HepG2 (cell line): ENCODE measurements around the gene FAM174B. TPM values are rescaled to one million over a fixed set of nuclear protein-coding genes. Genes with fewer than 3 reads are reported as not detected.

Experiments used
- ATAC-seq: fragments of 200-7000 bp; cut with Tn5 transposase; 3 replicates; pipeline ENCODE4 v1.9.1; 2020; ENCODE audit warnings: mild to moderate bottlenecking, moderate library complexity
- BruUV-seq: library from RNA; stranded (reverse); fragments of 400-500 nt; replicated peaks from 2 replicates; lab custom pipeline; 2021; lab: Mats Ljungman, UMichigan
- CTCF ChIA-PET: fragments of 300-600 bp; formaldehyde crosslinking; extraction: SDS; loops from one replicate; lab custom pipeline; 2021; ENCODE audit warnings: low total read pairs, inconsistent platforms, low intra/inter-chr PET ratio; lab: Yijun Ruan, JAX
- POLR2A ChIA-PET: fragments of 350-600 bp; sonication (Branson Sonifier 250); formaldehyde crosslinking; loops from one replicate; lab custom pipeline; 2020; ENCODE audit warnings: antibody characterized with exemption, inconsistent platforms; lab: Yijun Ruan, JAX
- DNase-seq: peaks from one replicate; pipeline ENCODE4 v3.0.0-alpha.2; 2015; ENCODE audit warnings: low spot score
- FAIRE-seq: peaks from 3 replicates; lab custom pipeline; 2011; peaks lifted over from hg19 to GRCh38; lab: Jason Lieb, UNC
- H2AFZ ChIP-seq: one replicate; pipeline ENCODE4 v1.6.1; 2011; ENCODE audit warnings: low read length, inconsistent platforms
- H3K27ac ChIP-seq: fragments of 300-600 bp; 3 replicates; pipeline ENCODE4 v1.8.0; 2011; ENCODE audit warnings: mixed run types, mild to moderate bottlenecking, mixed read lengths, low read length, inconsistent platforms; ENCODE audit not compliant: insufficient read depth; ENCODE audit errors: extremely low read length
- H3K27me3 ChIP-seq, 2 experiments: fragments of 200-600 bp in 1 of 2; 2 replicates in 1 of 2; 3 replicates in 1 of 2; pipeline versions ENCODE4 v1.6.0 to v1.8.0; 2011; ENCODE audit warnings: low read length in 2 of 2, mild to moderate bottlenecking in 2 of 2, moderate library complexity in 2 of 2, inconsistent platforms in 1 of 2; ENCODE audit not compliant: insufficient read depth in 2 of 2, control insufficient read depth in 1 of 2
- H3K36me3 ChIP-seq, 2 experiments: fragments of 200-600 bp in 1 of 2; replicated peaks in 1 of 2; 2 replicates in 1 of 2; 3 replicates in 1 of 2; pipeline versions ENCODE4 v1.5.1 to v1.8.0; 2011; ENCODE audit warnings: low read length in 2 of 2, inconsistent platforms in 1 of 2; ENCODE audit not compliant: insufficient read depth in 2 of 2, control insufficient read depth in 1 of 2
- H3K4me1 ChIP-seq: 2 replicates; pipeline ENCODE4 v1.5.1; 2012; ENCODE audit warnings: low read length, inconsistent platforms; ENCODE audit not compliant: insufficient read depth
- H3K4me2 ChIP-seq: 2 replicates; pipeline ENCODE4 v1.6.0; 2011; ENCODE audit warnings: low read depth, low read length, inconsistent platforms
- H3K4me3 ChIP-seq, 3 experiments: fragments of 200-600 bp in 1 of 3; sonication (generic), shearing (Covaris generic) in 1 of 3; replicated peaks in 1 of 3; 2 replicates each; pipeline ENCODE4 v1.5.1; 2011 to 2016; ENCODE audit warnings: low read length in 3 of 3, inconsistent platforms in 2 of 3, low read depth in 2 of 3, mild to moderate bottlenecking in 2 of 3, control low read depth in 1 of 3, mixed read lengths in 1 of 3; ENCODE audit not compliant: insufficient read depth in 1 of 3
- H3K79me2 ChIP-seq: one replicate; pipeline ENCODE4 v1.6.1; 2011; ENCODE audit warnings: low read length, inconsistent platforms; ENCODE audit not compliant: insufficient read depth
- H3K9ac ChIP-seq: 2 replicates; pipeline ENCODE4 v1.6.0; 2011; ENCODE audit warnings: mild to moderate bottlenecking, low read depth, low read length, inconsistent platforms; ENCODE audit not compliant: insufficient read depth
- H3K9me3 ChIP-seq: 2 replicates; pipeline ENCODE4 v1.5.1; 2012; ENCODE audit warnings: mild to moderate bottlenecking, low read length
- H4K20me1 ChIP-seq: 2 replicates; pipeline ENCODE4 v1.6.0; 2011; ENCODE audit warnings: inconsistent platforms, mild to moderate bottlenecking, low read length, moderate library complexity; ENCODE audit not compliant: insufficient read depth
- BCLAF1 ChIP-seq: fragments of 450-650 bp; IDR thresholded peaks from 2 replicates; pipeline ENCODE4 v1.6.1; 2017; ENCODE audit warnings: mild to moderate bottlenecking
- ZNF317 ChIP-seq: sonication (generic); formaldehyde crosslinking; IDR thresholded peaks from 2 replicates; pipeline ENCODE4 v1.5.0; 2020; ENCODE audit warnings: mild to moderate bottlenecking, missing genetic modification reagents
- WGBS: methylation state at CpG from one replicate; pipeline ENCODE4 v1.1.6; 2017; ENCODE audit warnings: low lambda C conversion rate; 5-methylcytosine and 5-hydroxymethylcytosine counted together
- in situ Hi-C: cut with HindIII; loops from 2 replicates; pipeline ENCODE4 v1.10.0; 2017; ENCODE audit warnings: low pct_unique_long_range_greater_than_20kb; ENCODE audit not compliant: extremely low pct_ligation_motif_present
- intact Hi-C: fragments of 100-400 bp; cut with micrococcal nuclease; formaldehyde crosslinking; loops from one replicate; pipeline ENCODE4 v1.10.0; 2022; ENCODE audit not compliant: unreplicated experiment
- polyA plus RNA-seq, 8 experiments: library from polyadenylated mRNA; depleted of rRNA in 3 of 8; stranded (reverse) in 7 of 8; unstranded in 1 of 8; fragments of >200 nt; fragmentation: Illumina TruSeq in 4 of 8; extraction: Trizol in 4 of 8; gene quantifications; 2 replicates each; pipeline versions ENCODE4 v1.2.1 to v1.2.3, GENCODE V29; 2011 to 2016; ENCODE audit warnings: low read depth in 4 of 8, missing spikeins in 1 of 8, mixed read lengths in 1 of 8; ENCODE audit not compliant: insufficient read depth in 1 of 8
- total RNA-seq, 5 experiments: library from RNA; depleted of rRNA; stranded (reverse); fragments of >200 nt; fragmentation: Illumina TruSeq; extraction: Trizol; gene quantifications; 2 replicates each; pipeline ENCODE4 v1.2.3, GENCODE V29; 2016; ENCODE audit warnings: low read depth in 1 of 5
- TF ChIP-seq, protein P1 (sequence below): sonication (generic); formaldehyde crosslinking; IDR thresholded peaks from 2 replicates; pipeline ENCODE4 v1.4.0; 2020; ENCODE audit warnings: mild to moderate bottlenecking, missing genetic modification reagents
- TF ChIP-seq, protein P2 (sequence below): IDR thresholded peaks from 2 replicates; pipeline ENCODE4 v1.6.1; 2012; ENCODE audit warnings: low read length, improper control_type of control experiment

The FAM174B gene
- total and polyA plus RNA-seq, 2 of the 13 experiments (the other 11 are each of a cell fraction or from before 2014, with no cell fraction given): 0.90 to 2.1 TPM

DNA sequence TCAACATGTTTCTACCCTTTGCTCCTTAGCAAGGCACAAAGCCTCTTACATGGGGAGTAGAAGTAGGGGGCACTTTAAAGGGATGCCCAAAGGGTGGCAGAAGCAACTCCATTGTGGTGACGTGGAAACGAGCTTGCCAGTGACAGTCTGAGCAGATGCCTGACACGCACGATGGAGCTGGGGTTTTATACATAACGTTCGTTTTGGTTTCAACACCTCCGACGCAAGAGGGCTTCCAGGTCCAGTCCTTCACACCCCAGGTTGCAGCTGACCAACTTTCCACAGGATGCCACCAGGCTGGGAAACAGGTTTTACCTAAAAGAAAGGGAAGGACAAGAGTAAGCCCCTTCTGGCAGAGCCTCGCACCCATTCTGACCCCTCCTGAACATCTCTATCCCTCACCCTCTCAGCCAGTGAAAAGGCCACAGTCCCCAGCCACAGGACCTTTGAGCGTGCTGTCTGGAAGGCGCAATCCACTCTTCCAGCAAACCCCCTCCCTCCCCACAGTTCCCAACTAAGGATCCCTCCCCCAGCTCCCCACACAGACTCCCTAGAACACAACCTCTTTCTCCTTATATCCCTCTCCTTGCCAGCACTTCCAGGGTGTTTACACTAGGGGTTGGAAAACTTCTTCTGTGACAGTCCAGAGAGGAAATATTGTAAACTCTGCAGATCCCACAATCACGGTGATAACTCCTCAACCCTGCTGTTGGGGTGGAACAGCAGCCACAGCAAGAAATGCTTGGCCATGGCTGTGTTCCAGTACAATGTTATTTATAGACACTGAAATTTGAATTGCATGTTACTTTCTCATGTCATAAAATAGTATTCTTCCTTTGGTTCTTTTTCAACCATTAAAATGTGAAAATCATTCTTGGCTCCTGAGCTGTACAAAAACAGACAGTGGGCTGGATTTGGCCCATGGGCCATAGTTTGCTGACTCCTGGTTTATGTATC lies 36.2 kb downstream of the FAM174B start:
- CTCF ChIA-PET: no interaction called here
- H3K4me1 ChIP-seq: peaks cover 32% of the 10 kb centered on the region
- H3K9ac ChIP-seq: no peak overlapping the region
- in situ Hi-C loops (no loop called here), intact Hi-C loops (loop anchor here (10.0 kb wide), 1 partner anchor 45 kb away; no protein-coding TSS in a partner anchor)
- no peaks in the 10 kb centered on the region for H3K36me3 ChIP-seq
- H2AFZ ChIP-seq: no peak overlapping the region
- ATAC-seq: no peak
- 69% methylated on average over 12 of the region's 12 CpGs for WGBS
- BruUV-seq: no TSS peak
- no peak for FAIRE-seq
- H3K79me2 ChIP-seq: no peaks in the 10 kb centered on the region
- no peaks in the 10 kb centered on the region for H4K20me1 ChIP-seq
- H3K9me3 ChIP-seq: no peaks in the 10 kb centered on the region
- H3K27me3 ChIP-seq: no peaks in the 10 kb centered on the region; a peak in 1 of 5 replicates
- no peak overlapping the region for H3K4me3 ChIP-seq
- no peak overlapping the region for H3K27ac ChIP-seq
- POLR2A ChIA-PET: no interaction called here
- no peak for DNase-seq
- no peak overlapping the region for H3K4me2 ChIP-seq
- TF ChIP-seq ZNF317 (CRISPR knock-in tag): no peak
- no peak for TF ChIP-seq BCLAF1
- TF ChIP-seq, protein P1, sequence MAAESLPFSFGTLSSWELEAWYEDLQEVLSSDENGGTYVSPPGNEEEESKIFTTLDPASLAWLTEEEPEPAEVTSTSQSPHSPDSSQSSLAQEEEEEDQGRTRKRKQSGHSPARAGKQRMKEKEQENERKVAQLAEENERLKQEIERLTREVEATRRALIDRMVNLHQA (CRISPR knock-in tag): no peak
- TF ChIP-seq, protein P2, sequence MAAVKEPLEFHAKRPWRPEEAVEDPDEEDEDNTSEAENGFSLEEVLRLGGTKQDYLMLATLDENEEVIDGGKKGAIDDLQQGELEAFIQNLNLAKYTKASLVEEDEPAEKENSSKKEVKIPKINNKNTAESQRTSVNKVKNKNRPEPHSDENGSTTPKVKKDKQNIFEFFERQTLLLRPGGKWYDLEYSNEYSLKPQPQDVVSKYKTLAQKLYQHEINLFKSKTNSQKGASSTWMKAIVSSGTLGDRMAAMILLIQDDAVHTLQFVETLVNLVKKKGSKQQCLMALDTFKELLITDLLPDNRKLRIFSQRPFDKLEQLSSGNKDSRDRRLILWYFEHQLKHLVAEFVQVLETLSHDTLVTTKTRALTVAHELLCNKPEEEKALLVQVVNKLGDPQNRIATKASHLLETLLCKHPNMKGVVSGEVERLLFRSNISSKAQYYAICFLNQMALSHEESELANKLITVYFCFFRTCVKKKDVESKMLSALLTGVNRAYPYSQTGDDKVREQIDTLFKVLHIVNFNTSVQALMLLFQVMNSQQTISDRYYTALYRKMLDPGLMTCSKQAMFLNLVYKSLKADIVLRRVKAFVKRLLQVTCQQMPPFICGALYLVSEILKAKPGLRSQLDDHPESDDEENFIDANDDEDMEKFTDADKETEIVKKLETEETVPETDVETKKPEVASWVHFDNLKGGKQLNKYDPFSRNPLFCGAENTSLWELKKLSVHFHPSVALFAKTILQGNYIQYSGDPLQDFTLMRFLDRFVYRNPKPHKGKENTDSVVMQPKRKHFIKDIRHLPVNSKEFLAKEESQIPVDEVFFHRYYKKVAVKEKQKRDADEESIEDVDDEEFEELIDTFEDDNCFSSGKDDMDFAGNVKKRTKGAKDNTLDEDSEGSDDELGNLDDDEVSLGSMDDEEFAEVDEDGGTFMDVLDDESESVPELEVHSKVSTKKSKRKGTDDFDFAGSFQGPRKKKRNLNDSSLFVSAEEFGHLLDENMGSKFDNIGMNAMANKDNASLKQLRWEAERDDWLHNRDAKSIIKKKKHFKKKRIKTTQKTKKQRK: no peak
